ENCODE results near the gene CHST11.

CHST11 gene

GRCh38 chr12:104779134-104779533, 322.4 kb downstream of the CHST11 start:
- Histone ChIP-seq H3K36me3 (ENCODE audit: insufficient read depth, low read length) (no peaks in the 10 kb centered on the region), H3K79me2 (ENCODE audit: insufficient read depth, low read length) (no peaks in the 10 kb centered on the region), H3K9me3 (ENCODE audit: insufficient read depth, low read length, severe bottlenecking) (peaks cover 17% of the 10 kb centered on the region), H3K27ac (ENCODE audit: low read length) (no peak overlapping the region), H3K9ac (ENCODE audit: low read depth, low read length) (no peak overlapping the region), H2AFZ (ENCODE audit: low read depth, low read length) (no peak overlapping the region), H3K27me3 (ENCODE audit: insufficient read depth, low read length, poor library complexity) (no peaks in the 10 kb centered on the region), H3K4me3 (ENCODE audit: low read depth in 1 of 2, low read length in 2 of 2) (no peak overlapping the region), H3K4me2 (ENCODE audit: insufficient read depth, low read length) (no peak overlapping the region), H4K20me1 (ENCODE audit: insufficient read depth, low read length) (no peaks in the 10 kb centered on the region), H3K4me1 (ENCODE audit: insufficient read depth, low read length) (no peaks in the 10 kb centered on the region)
- DNase-seq (no peak), ATAC-seq (ENCODE audit: insufficient read depth, low read depth) (no peak)
- no peak for TF ChIP-seq EZH2 (IDR thresholded peaks at IDR 0.05; ENCODE audit: borderline replicate concordance, low read depth, low read length, severe bottlenecking)

DNA sequence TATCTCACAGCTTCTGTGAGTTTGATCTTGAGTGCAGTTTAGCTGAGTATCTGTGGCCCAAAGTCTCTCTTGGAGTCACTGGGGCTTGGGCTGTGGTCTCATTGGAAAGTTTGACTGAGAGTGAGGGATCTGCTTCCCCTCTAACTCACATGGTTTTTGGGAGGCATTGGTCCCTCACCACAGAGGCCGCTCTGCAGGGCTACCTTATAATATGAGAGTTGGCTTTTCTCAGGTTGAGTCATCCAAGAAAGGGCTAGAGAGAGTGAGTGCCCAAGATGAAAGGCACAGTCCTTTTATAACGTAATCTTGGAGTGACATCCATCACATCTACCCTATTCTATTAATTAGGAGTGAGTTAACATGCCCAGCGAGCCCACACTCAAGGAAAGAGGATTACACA, 325.5 kb downstream of the CHST11 start:
- no peak overlapping the region for H3K4me3 ChIP-seq (ENCODE audit: low read depth in 1 of 2, low read length in 2 of 2)
- H3K4me1 ChIP-seq (ENCODE audit: insufficient read depth, low read length) = no peaks in the 10 kb centered on the region
- TF ChIP-seq EZH2 (IDR thresholded peaks at IDR 0.05; ENCODE audit: borderline replicate concordance, low read depth, low read length, severe bottlenecking) = no peak
- TF ChIP-seq, protein P1, sequence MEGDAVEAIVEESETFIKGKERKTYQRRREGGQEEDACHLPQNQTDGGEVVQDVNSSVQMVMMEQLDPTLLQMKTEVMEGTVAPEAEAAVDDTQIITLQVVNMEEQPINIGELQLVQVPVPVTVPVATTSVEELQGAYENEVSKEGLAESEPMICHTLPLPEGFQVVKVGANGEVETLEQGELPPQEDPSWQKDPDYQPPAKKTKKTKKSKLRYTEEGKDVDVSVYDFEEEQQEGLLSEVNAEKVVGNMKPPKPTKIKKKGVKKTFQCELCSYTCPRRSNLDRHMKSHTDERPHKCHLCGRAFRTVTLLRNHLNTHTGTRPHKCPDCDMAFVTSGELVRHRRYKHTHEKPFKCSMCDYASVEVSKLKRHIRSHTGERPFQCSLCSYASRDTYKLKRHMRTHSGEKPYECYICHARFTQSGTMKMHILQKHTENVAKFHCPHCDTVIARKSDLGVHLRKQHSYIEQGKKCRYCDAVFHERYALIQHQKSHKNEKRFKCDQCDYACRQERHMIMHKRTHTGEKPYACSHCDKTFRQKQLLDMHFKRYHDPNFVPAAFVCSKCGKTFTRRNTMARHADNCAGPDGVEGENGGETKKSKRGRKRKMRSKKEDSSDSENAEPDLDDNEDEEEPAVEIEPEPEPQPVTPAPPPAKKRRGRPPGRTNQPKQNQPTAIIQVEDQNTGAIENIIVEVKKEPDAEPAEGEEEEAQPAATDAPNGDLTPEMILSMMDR (IDR thresholded peaks at IDR 0.05; ENCODE audit: borderline replicate concordance, extremely low read depth, low read length, poor library complexity, severe bottlenecking) = no peak

DNA sequence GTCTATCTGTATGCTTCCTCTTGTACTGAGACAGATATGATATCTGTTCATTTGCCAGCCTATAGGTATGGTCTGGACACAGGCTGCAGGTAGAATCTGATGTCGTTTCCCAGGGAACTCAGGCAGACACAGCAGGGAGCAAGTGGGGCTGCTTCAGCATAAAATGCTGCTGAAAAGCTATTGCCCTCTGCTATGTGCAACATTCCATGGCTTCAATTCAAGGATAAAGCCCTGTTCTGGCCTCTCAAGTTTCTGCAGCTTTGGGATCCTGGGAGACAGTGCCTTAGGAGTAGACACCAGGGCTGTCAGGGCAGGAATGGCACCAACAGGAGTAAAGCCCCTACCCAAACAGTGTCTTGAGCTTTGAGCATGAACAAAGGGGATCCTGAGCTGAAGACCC, 327.8 kb downstream of the CHST11 start:
- ATAC-seq (ENCODE audit: insufficient read depth, low read depth) = no peak
- TF ChIP-seq EZH2 (IDR thresholded peaks at IDR 0.05; ENCODE audit: borderline replicate concordance, low read depth, low read length, severe bottlenecking) = no peak
- TF ChIP-seq, protein P1 (IDR thresholded peaks at IDR 0.05; ENCODE audit: borderline replicate concordance, extremely low read depth, low read length, poor library complexity, severe bottlenecking) = no peak
- H2AFZ ChIP-seq (ENCODE audit: low read depth, low read length) = no peak overlapping the region

More for the DNA sequence above, 325.5 kb downstream of the CHST11 start:
- H3K79me2 ChIP-seq (ENCODE audit: insufficient read depth, low read length) = no peaks in the 10 kb centered on the region
- no peak overlapping the region for H3K4me2 ChIP-seq (ENCODE audit: insufficient read depth, low read length)
- H2AFZ ChIP-seq (ENCODE audit: low read depth, low read length) = no peak overlapping the region
- H3K9ac ChIP-seq (ENCODE audit: low read depth, low read length) = no peak overlapping the region
- no peak overlapping the region for H3K27ac ChIP-seq (ENCODE audit: low read length)
- no peaks in the 10 kb centered on the region for H3K36me3 ChIP-seq (ENCODE audit: insufficient read depth, low read length)
- H3K27me3 ChIP-seq (ENCODE audit: insufficient read depth, low read length, poor library complexity) = no peaks in the 10 kb centered on the region
- no peak for ATAC-seq (ENCODE audit: insufficient read depth, low read depth)
- H3K9me3 ChIP-seq (ENCODE audit: insufficient read depth, low read length, severe bottlenecking) = peaks cover 17% of the 10 kb centered on the region
- no peak for DNase-seq
- H4K20me1 ChIP-seq (ENCODE audit: insufficient read depth, low read length) = no peaks in the 10 kb centered on the region

DNA sequence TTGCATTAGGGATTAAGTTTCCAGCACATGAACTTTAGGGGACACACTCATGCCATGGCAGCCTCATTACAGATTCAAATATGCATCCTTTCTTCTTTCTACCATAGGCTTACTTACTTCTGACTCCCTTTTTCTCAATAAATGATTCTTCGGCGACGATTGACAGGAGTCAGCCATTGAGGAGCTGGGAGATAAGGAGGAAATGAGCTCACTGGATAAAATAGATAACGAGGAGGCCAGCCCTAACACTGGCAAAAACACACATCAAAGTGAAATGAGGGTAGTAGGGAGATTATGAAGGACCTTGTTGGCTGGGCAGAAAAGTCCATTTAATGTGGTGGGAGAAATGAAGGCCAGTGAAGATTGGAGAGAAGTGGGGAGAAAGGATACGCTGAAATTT, 329.1 kb downstream of the CHST11 start:
- no peaks in the 10 kb centered on the region for H3K36me3 ChIP-seq (ENCODE audit: insufficient read depth, low read length)
- H3K27ac ChIP-seq (ENCODE audit: low read length) = no peak overlapping the region

More for the DNA sequence above, 327.8 kb downstream of the CHST11 start:
- Histone ChIP-seq H3K36me3 (ENCODE audit: insufficient read depth, low read length) (no peaks in the 10 kb centered on the region), H3K9ac (ENCODE audit: low read depth, low read length) (no peak overlapping the region), H3K9me3 (ENCODE audit: insufficient read depth, low read length, severe bottlenecking) (peaks cover 14% of the 10 kb centered on the region), H3K4me2 (ENCODE audit: insufficient read depth, low read length) (no peak overlapping the region), H3K4me3 (ENCODE audit: low read depth in 1 of 2, low read length in 2 of 2) (no peak overlapping the region), H3K4me1 (ENCODE audit: insufficient read depth, low read length) (0 out of 2 replicates have a peak, but pooled peaks cover 3% of the 10 kb centered on the region), H4K20me1 (ENCODE audit: insufficient read depth, low read length) (no peaks in the 10 kb centered on the region), H3K27ac (ENCODE audit: low read length) (no peak overlapping the region), H3K27me3 (ENCODE audit: insufficient read depth, low read length, poor library complexity) (no peaks in the 10 kb centered on the region), H3K79me2 (ENCODE audit: insufficient read depth, low read length) (no peaks in the 10 kb centered on the region)
- no peak for DNase-seq

More for the DNA sequence above, 329.1 kb downstream of the CHST11 start:
- H3K79me2 ChIP-seq (ENCODE audit: insufficient read depth, low read length) = no peaks in the 10 kb centered on the region
- H4K20me1 ChIP-seq (ENCODE audit: insufficient read depth, low read length) = no peaks in the 10 kb centered on the region
- DNase-seq (no peak), ATAC-seq (ENCODE audit: insufficient read depth, low read depth) (no peak)
- no peak overlapping the region for H3K9ac ChIP-seq (ENCODE audit: low read depth, low read length)
- 0 out of 2 replicates have a peak, but pooled peaks cover 3% of the 10 kb centered on the region for H3K4me1 ChIP-seq (ENCODE audit: insufficient read depth, low read length)
- no peak overlapping the region for H2AFZ ChIP-seq (ENCODE audit: low read depth, low read length)
- H3K27me3 ChIP-seq (ENCODE audit: insufficient read depth, low read length, poor library complexity) = no peaks in the 10 kb centered on the region
- no peak overlapping the region for H3K4me2 ChIP-seq (ENCODE audit: insufficient read depth, low read length)
- no peak for TF ChIP-seq EZH2 (IDR thresholded peaks at IDR 0.05; ENCODE audit: borderline replicate concordance, low read depth, low read length, severe bottlenecking)
- TF ChIP-seq, protein P1 (IDR thresholded peaks at IDR 0.05; ENCODE audit: borderline replicate concordance, extremely low read depth, low read length, poor library complexity, severe bottlenecking) = no peak
- peaks cover 1% of the 10 kb centered on the region for H3K9me3 ChIP-seq (ENCODE audit: insufficient read depth, low read length, severe bottlenecking)
- H3K4me3 ChIP-seq (ENCODE audit: low read depth in 1 of 2, low read length in 2 of 2) = no peak overlapping the region

Measured in DND-41 (cell line).